Right lobe of liver (tissue), 6 donors: ENCODE results near the gene IL13. TPM values are rescaled to one million over a fixed set of nuclear protein-coding genes. Genes with fewer than 3 reads are reported as not detected.

ENCODE experiments used
- ATAC-seq, 4 donors: fragments of 200-7000 bp; cut with Tn5 transposase; one replicate each; pipeline ENCODE4 v1.9.1; 2020; ENCODE audit warnings: mild to moderate bottlenecking in 4 of 4, moderate library complexity in 4 of 4
- DNase-seq, 3 donors: peaks; one replicate each; pipeline ENCODE4 v3.0.0-alpha.2; 2020
- H3K27ac ChIP-seq, 3 donors: fragments of 200-600 bp; one replicate each; pipeline ENCODE4 v1.8.0; 2022
- H3K27me3 ChIP-seq, 2 donors: fragments of 200-600 bp; one replicate each; pipeline ENCODE4 v1.8.0; 2022
- H3K36me3 ChIP-seq, 4 donors: fragments of 200-600 bp; sonication (generic) in 1 of 4; one replicate each; pipeline versions ENCODE4 v1.5.1 to v1.8.0; 2017 to 2022; ENCODE audit warnings: control low read depth in 1 of 4
- H3K4me1 ChIP-seq, 4 donors: fragments of 200-600 bp; sonication (generic) in 1 of 4; one replicate each; pipeline versions ENCODE4 v1.5.1 to v1.8.0; 2017 to 2022; ENCODE audit warnings: control low read depth in 1 of 4
- H3K4me3 ChIP-seq, 3 donors: fragments of 200-600 bp; one replicate each; pipeline ENCODE4 v1.8.0; 2022
- H3K9me3 ChIP-seq, 4 donors: fragments of 200-600 bp; sonication (generic) in 1 of 4; one replicate each; pipeline versions ENCODE4 v1.5.1 to v1.8.0; 2017 to 2022; ENCODE audit warnings: control low read depth in 1 of 4
- CTCF ChIP-seq, 4 donors: fragments of 200-600 bp in 3 of 4; fragments of 450-650 bp in 1 of 4; IDR thresholded peaks; one replicate each; pipeline versions ENCODE4 v1.5.1 to v1.8.0; 2016 to 2022; ENCODE audit warnings: antibody characterized with exemption in 4 of 4, mild to moderate bottlenecking in 2 of 4
- POLR2A ChIP-seq: fragments of 450-650 bp; IDR thresholded peaks from one replicate; pipeline ENCODE4 v1.6.1; 2017; ENCODE audit warnings: antibody characterized with exemption, mild to moderate bottlenecking
- WGBS: methylation state at CpG from one replicate; pipeline ENCODE4 v1.1.6; 2018; ENCODE audit warnings: low coverage, low lambda C conversion rate; ENCODE audit not compliant: insufficient coverage; ENCODE audit errors: missing lambda C conversion rate; 5-methylcytosine and 5-hydroxymethylcytosine counted together
- intact Hi-C, 2 donors: fragments of 100-400 bp; cut with DNase I; formaldehyde crosslinking; loops; one replicate each; pipeline versions ENCODE4 v1.11.2 to v1.14.1; 2022
- total RNA-seq, 6 experiments: library from RNA; depleted of rRNA in 2 of 6; stranded (reverse); fragments of >200 nt in 2 of 6; fragmentation: NEBNext Ultra II Directional in 3 of 6; extraction: Animal tissue kit (Norgen Biotek cat#: 25700) in 3 of 6; gene quantifications; one replicate each; pipeline versions ENCODE4 v1.1.0 to v1.2.4, GENCODE V29; 2016 to 2023
- donor health status: DM: no; HTN: yes; CAD: no.
- donor health status: DM: no; HTN: no; CAD: no.
- donor health status: DM: no; HTN: no; CAD: no.
- donor health status: DM: no; HTN: yes; CAD: no.
- donor health status: DM: no; HTN: yes; CAD: no.

Gene IL13
- total RNA-seq, 6 experiments from 2014 or later, result 0.26 TPM; not detected in 5

GRCh38 chr5:132641241-132641723 lies 16.7 kb upstream of the IL13 start:
- no peaks in the 10 kb centered on the region for H3K9me3 ChIP-seq
- no peak overlapping the region for H3K4me3 ChIP-seq
- no peak for TF ChIP-seq CTCF (IDR thresholded peaks at IDR 0.05)
- TF ChIP-seq POLR2A, result no peak
- peaks cover 0 to 7% (median 0%) of the 10 kb centered on the region in 4 donors for H3K4me1 ChIP-seq
- H3K36me3 ChIP-seq, result peaks cover 0 to 43% (median 15%) of the 10 kb centered on the region in 4 donors
- no peaks in the 10 kb centered on the region for H3K27me3 ChIP-seq
- DNase-seq (peak in 1 of 3 donors; percentile 78), ATAC-seq (peak; percentile 31 to 92 (median 56))
- intact Hi-C loops, result no loop called here
- WGBS, result no CpG with 5 or more reads among the region's 3 CpGs
- no peak overlapping the region for H3K27ac ChIP-seq

GRCh38 chr5:132641841-132642240 lies 16.1 kb upstream of the IL13 start:
- DNase-seq, result no peak
- Histone ChIP-seq H3K4me3 (no peak overlapping the region), H3K27me3 (no peaks in the 10 kb centered on the region), H3K4me1 (peaks cover 0 to 7% (median 0%) of the 10 kb centered on the region in 4 donors), H3K36me3 (peaks cover 0 to 39% (median 12%) of the 10 kb centered on the region in 4 donors), H3K9me3 (no peaks in the 10 kb centered on the region), H3K27ac (no peak overlapping the region)
- 87% methylated on average over 3 of the region's 3 CpGs for WGBS
- TF ChIP-seq CTCF (IDR thresholded peaks at IDR 0.05), result no peak
- no peak for TF ChIP-seq POLR2A
- no peak for ATAC-seq
- intact Hi-C loops, result no loop called here

GRCh38 chr5:132644177-132644576 lies 13.8 kb upstream of the IL13 start:
- no peak for DNase-seq
- no peaks in the 10 kb centered on the region for H3K9me3 ChIP-seq
- H3K27me3 ChIP-seq, result no peaks in the 10 kb centered on the region
- H3K4me1 ChIP-seq, result peaks cover 0 to 7% (median 0%) of the 10 kb centered on the region in 4 donors
- H3K4me3 ChIP-seq, result no peak overlapping the region
- TF ChIP-seq CTCF (IDR thresholded peaks at IDR 0.05), result no peak
- no peak for TF ChIP-seq POLR2A
- H3K36me3 ChIP-seq, result peaks cover 0 to 20% (median 0%) of the 10 kb centered on the region in 4 donors
- no peak for ATAC-seq
- H3K27ac ChIP-seq, result no peak overlapping the region
- intact Hi-C loops, result no loop called here

GRCh38 chr5:132646583-132647266 lies 11.2 kb upstream of the IL13 start:
- no peaks in the 10 kb centered on the region for H3K36me3 ChIP-seq
- no peak overlapping the region for H3K27ac ChIP-seq
- H3K9me3 ChIP-seq, result no peaks in the 10 kb centered on the region
- DNase-seq (no peak), ATAC-seq (peak in 2 of 4 donors; percentile 13 to 19)
- H3K4me3 ChIP-seq, result no peak overlapping the region
- TF ChIP-seq CTCF (IDR thresholded peaks at IDR 0.05) (no peak), POLR2A (no peak)
- intact Hi-C loops, result no loop called here
- no peaks in the 10 kb centered on the region for H3K27me3 ChIP-seq
- WGBS, result 68% methylated on average over 9 of the region's 11 CpGs
- no peaks in the 10 kb centered on the region for H3K4me1 ChIP-seq
